ENCODE data around the gene ATG9A.

DNA sequence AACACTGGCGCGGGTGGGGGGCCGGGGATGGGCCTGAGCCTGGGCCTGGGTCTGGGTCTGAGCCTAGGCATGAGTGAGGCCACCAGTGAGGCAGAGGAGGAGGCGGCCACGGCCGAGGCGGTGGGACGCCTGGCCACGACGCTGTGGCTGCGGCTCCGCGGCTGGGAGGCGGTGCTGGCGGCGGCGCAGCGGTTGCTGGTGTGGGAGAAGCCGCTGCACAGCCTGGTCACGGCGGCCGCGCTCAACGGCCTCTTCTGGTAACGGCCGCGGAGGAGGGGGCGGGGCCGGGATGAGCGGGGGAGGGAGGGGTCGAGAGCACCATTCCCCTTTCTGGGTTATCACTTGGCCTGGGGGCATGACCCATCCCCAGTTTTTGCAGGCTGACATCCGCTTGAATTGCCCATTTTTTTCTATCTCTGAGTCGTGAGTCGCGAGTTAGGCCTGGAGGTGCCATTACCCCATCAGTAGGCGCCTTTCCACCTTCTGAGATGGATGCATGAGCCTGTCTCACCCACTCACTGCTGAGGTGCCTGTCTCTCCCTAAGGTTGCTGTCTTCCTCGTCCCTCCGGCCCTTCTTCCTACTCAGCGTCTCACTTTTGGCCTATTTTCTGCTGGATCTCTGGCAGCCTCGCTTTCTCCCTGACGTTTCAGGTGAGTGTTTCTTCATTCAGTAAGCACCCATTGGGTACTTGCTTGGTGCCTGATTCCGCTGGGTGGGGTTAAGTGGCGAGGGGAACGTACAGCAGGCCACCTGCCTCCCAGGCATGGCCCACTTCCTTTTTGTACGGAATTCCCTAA is 50.9 kb downstream of the ATG9A start:
- TF ChIP-seq CTCF (IDR thresholded peaks at IDR 0.05): peak in 1 of 4 experiments; percentile 8
- no peak for TF ChIP-seq POLR2A (IDR thresholded peaks at IDR 0.05)

Measured in gastroesophageal sphincter (tissue), 3 donors.